Measurements from ENCODE around the gene POLDIP3.

The POLDIP3 gene

GRCh38 chr22:42653999-42654398 lies 39.3 kb upstream of the POLDIP3 start:
- CTCF ChIA-PET, result interaction anchor here (0.9 to 9.6 kb wide), 4 partner anchors 9 to 168 kb away, joined by 3 to 62 read pairs (median 8); no protein-coding TSS in a partner anchor
- no peak overlapping the region for H3K4me3 ChIP-seq (ENCODE audit: low read depth, low read length)
- POLR2A ChIA-PET, result no interaction called here
- TF ChIP-seq CTCF (IDR thresholded peaks at IDR 0.05; ENCODE audit: insufficient read depth, low read length, missing control alignments), result no peak
- DNase-seq (ENCODE audit: low read depth, low spot score), result no peak

- ChIA-PET CTCF (interaction anchor here (0.9 to 1.2 kb wide), 4 partner anchors 9 to 171 kb away, joined by 3 to 4 read pairs (median 4); no protein-coding TSS in a partner anchor), POLR2A (interaction anchor here (0.6 kb wide), 1 partner anchor 66 kb away, joined by 3 read pairs; no protein-coding TSS in a partner anchor)
- DNase-seq (ENCODE audit: low read depth, low spot score), result no peak
- no peak overlapping the region for H3K4me3 ChIP-seq (ENCODE audit: low read depth, low read length)
- no peak for TF ChIP-seq CTCF (IDR thresholded peaks at IDR 0.05; ENCODE audit: insufficient read depth, low read length, missing control alignments)
These were observed 36.5 kb upstream of the POLDIP3 start for GRCh38 chr22:42651134-42651533.

GRCh38 chr22:42649246-42650099 lies 34.8 kb upstream of the POLDIP3 start, which contains the start of gene CYB5R3:
Gene CYB5R3 (minus strand): TSS chr22:42649392. CDS start chr22:42649315, 77 bp downstream.
- ChIA-PET CTCF (interaction anchor here (0.6 to 2.2 kb wide), 9 partner anchors 8 to 171 kb away, joined by 3 to 8 read pairs (median 3); no protein-coding TSS in a partner anchor), POLR2A (interaction anchor here (0.7 to 2.1 kb wide), 8 partner anchors 13 to 170 kb away, joined by 3 to 15 read pairs (median 3); partner anchors contain the start of gene POLDIP3)
- H3K4me3 ChIP-seq (ENCODE audit: low read depth, low read length), result peak within 1 kb of the TSS; percentile 91
- no peak for DNase-seq (ENCODE audit: low read depth, low spot score)
- peak; percentile 17 for TF ChIP-seq CTCF (IDR thresholded peaks at IDR 0.05; ENCODE audit: insufficient read depth, low read length, missing control alignments)

GRCh38 chr22:42648368-42649245 lies 33.9 kb upstream of the POLDIP3 start:
- ChIA-PET CTCF (interaction anchor here (0.6 to 2.2 kb wide), 4 partner anchors 13 to 172 kb away, joined by 3 to 8 read pairs (median 5); no protein-coding TSS in a partner anchor), POLR2A (interaction anchor here (0.7 to 2.1 kb wide), 7 partner anchors 12 to 171 kb away, joined by 3 to 15 read pairs (median 3); partner anchors contain the start of gene POLDIP3)
- peak overlapping the region; percentile 91 for H3K4me3 ChIP-seq (ENCODE audit: low read depth, low read length)
- no peak for TF ChIP-seq CTCF (IDR thresholded peaks at IDR 0.05; ENCODE audit: insufficient read depth, low read length, missing control alignments)
- no peak for DNase-seq (ENCODE audit: low read depth, low spot score)

- no peak for DNase-seq (ENCODE audit: low read depth, low spot score)
- no peak for TF ChIP-seq CTCF (IDR thresholded peaks at IDR 0.05; ENCODE audit: insufficient read depth, low read length, missing control alignments)
- CTCF ChIA-PET, result interaction anchor here (1.1 to 1.2 kb wide), 2 partner anchors 15 to 26 kb away, joined by 4 read pairs; no protein-coding TSS in a partner anchor
- POLR2A ChIA-PET, result interaction anchor here (2.1 kb wide), 1 partner anchor 33 kb away, joined by 15 read pairs; the partner anchor contains the start of gene POLDIP3
- H3K4me3 ChIP-seq (ENCODE audit: low read depth, low read length), result peak overlapping the region; percentile 91
These were observed 33.3 kb upstream of the POLDIP3 start for GRCh38 chr22:42648017-42648367.
